Lung microvascular endothelial cell (primary cell): Measurements from ENCODE around the gene ADSS2. TPM values are rescaled to one million over a fixed set of nuclear protein-coding genes. Genes with fewer than 3 reads are reported as not detected.

Source experiments
- DNase-seq, 2 donors: peaks; one replicate each; pipeline versions ENCODE4 v3.0.0 to v3.0.0-alpha.2; 2010; ENCODE audit warnings: low read depth in 2 of 2
- total RNA-seq: library from RNA; depleted of rRNA; stranded (reverse); fragments of >200 nt; gene quantifications from 2 replicates; pipeline ENCODE4 v1.2.1, GENCODE V29; 2014

ADSS2 gene
- total RNA-seq, 1 donor from 2014 or later = 66.3 TPM

- no peak for DNase-seq
These were observed 6.2 kb downstream of the ADSS2 start for GRCh38 chr1:244445320-244446181.

GRCh38 chr1:244444854-244445253 lies 6.9 kb downstream of the ADSS2 start:
- DNase-seq = no peak

- no peak for DNase-seq
These were observed 8.9 kb downstream of the ADSS2 start for GRCh38 chr1:244442850-244443249.

GRCh38 chr1:244439391-244440032 lies 12.2 kb downstream of the ADSS2 start:
- DNase-seq = no peak

GRCh38 chr1:244437086-244437468 lies 14.6 kb downstream of the ADSS2 start:
- peak in 1 of 2 donors; percentile 39 for DNase-seq

GRCh38 chr1:244436336-244437085 lies 15.2 kb downstream of the ADSS2 start:
- DNase-seq = peak in 1 of 2 donors; percentile 73

- DNase-seq = peak; percentile 87 to 93
These were observed 16.0 kb downstream of the ADSS2 start for GRCh38 chr1:244435562-244436205.

GRCh38 chr1:244431166-244431565 lies 20.5 kb downstream of the ADSS2 start:
- DNase-seq = no peak

- no peak for DNase-seq
These were observed 21.9 kb downstream of the ADSS2 start for GRCh38 chr1:244429818-244430217.

GRCh38 chr1:244427647-244428046 lies 24.1 kb downstream of the ADSS2 start:
- no peak for DNase-seq

- DNase-seq = no peak
These were observed 26.9 kb downstream of the ADSS2 start for GRCh38 chr1:244424649-244425334.

GRCh38 chr1:244422174-244422573 lies 29.5 kb downstream of the ADSS2 start:
- no peak for DNase-seq

- DNase-seq = no peak
These were observed 32.7 kb downstream of the ADSS2 start for GRCh38 chr1:244419024-244419423.

- peak in 1 of 2 donors; percentile 79 for DNase-seq
These were observed 37.2 kb downstream of the ADSS2 start for GRCh38 chr1:244414543-244414942.

- DNase-seq = no peak
These were observed 38.0 kb downstream of the ADSS2 start for GRCh38 chr1:244413736-244414135.

GRCh38 chr1:244412176-244412575 lies 39.5 kb downstream of the ADSS2 start:
- no peak for DNase-seq

- no peak for DNase-seq
These were observed 42.0 kb downstream of the ADSS2 start for GRCh38 chr1:244409701-244410100.

- no peak for DNase-seq
These were observed 45.4 kb downstream of the ADSS2 start for GRCh38 chr1:244406337-244406736.

GRCh38 chr1:244405856-244406255 lies 45.9 kb downstream of the ADSS2 start:
- no peak for DNase-seq

GRCh38 chr1:244403431-244403830 lies 48.3 kb downstream of the ADSS2 start:
- no peak for DNase-seq

- DNase-seq = no peak
These were observed 50.7 kb downstream of the ADSS2 start for GRCh38 chr1:244400974-244401373.
